HS-27A (cell line): Measurements from ENCODE around the gene CHRNA9.
"Not testable (repeated sequence)": the region's sequence is repeated elsewhere in the genome, so short reads cannot be mapped to it uniquely, and the experiment has no call there.

Experiments used
- DNase-seq: peaks from one replicate; pipeline ENCODE4 v3.0.0-alpha.2; 2012; ENCODE audit warnings: low read depth, missing footprints

CHRNA9 gene, protein sequence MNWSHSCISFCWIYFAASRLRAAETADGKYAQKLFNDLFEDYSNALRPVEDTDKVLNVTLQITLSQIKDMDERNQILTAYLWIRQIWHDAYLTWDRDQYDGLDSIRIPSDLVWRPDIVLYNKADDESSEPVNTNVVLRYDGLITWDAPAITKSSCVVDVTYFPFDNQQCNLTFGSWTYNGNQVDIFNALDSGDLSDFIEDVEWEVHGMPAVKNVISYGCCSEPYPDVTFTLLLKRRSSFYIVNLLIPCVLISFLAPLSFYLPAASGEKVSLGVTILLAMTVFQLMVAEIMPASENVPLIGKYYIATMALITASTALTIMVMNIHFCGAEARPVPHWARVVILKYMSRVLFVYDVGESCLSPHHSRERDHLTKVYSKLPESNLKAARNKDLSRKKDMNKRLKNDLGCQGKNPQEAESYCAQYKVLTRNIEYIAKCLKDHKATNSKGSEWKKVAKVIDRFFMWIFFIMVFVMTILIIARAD

DNA sequence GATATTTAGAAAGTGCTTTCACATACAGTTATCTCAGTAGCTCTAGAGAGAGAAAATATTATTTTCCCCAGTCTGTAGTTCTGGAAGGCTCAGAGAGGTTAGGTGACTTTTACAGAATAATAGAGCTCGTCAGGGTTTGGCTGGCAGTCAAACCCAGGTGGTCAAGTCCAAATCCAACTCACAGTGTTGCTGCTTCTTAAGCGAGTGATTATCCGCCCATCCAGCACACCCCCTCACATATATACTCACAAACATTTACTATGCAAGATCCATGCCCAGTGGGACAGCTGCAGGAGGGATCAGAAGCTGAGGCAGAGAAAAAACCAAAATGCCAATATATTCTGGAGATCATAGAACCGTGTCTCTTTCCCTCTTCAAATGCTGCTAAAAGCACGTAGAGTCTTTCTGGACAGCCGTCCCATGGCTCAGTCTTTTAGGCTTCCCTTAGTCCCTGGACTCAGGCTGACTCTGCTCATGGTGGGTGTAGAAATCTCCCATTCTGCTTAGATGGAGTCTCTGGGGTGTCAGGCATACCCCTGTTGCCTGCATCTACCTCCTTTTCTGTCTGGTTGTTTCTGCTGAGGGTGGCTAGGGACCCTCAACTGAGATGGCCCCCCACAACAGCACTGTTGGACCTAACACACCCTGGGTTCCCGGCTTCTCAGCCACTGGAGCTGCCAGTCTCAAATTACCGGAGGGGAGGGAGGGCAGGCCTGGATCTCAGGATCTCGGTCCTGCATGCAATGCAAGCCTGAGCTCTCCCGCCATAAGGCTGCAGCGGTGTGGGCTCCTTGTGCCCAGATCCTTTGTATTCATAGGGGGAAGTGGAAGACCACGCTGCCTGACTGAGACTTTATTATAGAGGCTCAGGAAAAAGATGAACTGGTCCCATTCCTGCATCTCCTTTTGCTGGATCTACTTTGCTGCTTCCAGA lies at the start of gene CHRNA9:
TSS of gene CHRNA9 (plus strand) at position 743 of the 934 bp plus-strand sequence. CDS start at position 878, 135 bp downstream.
- DNase-seq, result no peak

DNA sequence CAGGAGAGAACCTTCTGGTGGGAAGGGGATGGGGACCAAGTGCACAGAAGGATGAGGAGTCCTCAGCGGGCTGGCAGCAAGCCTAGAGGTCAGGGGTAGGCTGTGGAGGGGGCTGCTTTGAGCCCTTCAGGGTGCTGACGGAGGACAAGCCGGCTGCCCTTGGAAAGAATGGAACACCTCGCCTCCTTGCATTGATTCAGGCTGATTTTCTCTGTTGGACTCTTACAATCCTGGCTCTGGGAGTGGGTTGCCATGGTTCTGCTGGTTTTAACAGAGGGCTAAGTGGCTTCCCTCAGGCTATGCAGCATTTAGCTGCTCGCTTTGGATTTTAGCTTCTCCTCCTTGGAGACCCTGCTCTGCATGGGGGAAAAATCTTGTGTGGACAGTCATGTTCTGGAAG lies 49.4 kb upstream of the CHRNA9 start:
- no peak for DNase-seq

DNA sequence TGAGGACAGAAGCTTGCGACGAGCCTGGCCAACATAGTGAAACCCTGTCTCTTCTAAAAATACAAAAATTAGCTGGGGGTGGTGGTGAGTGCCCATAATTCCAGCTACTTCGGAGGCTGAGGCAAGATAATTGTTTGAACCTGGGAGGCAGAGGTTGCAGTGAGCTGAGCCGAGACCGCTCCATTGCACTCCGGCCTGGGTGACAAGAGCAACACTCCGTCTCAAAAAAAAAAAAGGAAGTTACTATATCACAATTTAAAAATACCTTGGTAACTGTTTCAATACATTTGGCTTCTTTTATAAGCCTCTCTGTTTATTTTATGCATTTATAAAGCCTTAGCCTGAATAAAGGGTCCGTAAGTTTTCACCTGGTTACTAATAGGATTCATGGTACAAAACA lies 46.6 kb upstream of the CHRNA9 start:
- no peak for DNase-seq

DNA sequence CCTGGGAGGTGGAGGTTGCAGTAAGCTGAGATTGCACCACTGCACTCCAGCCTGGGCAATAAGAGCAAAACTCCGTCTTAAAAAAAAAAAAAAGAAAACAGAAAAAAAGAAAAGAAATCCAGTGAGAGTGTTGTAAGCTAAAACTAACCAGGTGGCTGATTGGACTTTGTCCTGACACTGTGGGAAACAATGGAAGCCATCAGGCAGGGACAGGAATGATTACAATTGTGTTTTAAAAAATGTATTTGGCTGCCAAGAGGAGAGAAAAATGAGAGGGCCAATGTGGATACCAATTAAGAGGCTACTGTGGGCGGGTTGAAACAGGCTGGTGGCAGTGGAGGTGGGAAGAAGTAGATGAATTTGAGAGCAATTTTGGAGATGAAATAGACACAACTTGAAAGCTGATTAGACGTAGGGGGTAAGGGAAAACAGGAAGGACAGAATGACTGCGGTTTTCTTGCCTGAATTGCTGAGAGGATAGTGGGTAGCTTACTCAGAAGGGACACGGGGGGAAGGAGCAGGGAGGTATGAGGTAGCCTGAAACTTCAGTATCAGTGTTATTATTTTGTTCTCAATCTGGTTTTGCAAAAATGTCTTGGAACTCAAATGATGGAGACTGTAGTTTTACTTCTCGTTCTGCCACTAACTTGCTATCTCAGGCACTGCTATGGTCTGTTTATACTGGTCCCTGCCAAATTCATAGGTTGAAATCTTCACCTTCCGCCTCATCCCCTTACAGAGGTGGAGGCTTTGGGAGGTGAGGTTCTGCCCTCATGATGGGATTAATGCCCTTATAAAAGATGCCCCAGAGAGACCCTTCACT lies 45.6 kb upstream of the CHRNA9 start:
- no peak for DNase-seq

DNA sequence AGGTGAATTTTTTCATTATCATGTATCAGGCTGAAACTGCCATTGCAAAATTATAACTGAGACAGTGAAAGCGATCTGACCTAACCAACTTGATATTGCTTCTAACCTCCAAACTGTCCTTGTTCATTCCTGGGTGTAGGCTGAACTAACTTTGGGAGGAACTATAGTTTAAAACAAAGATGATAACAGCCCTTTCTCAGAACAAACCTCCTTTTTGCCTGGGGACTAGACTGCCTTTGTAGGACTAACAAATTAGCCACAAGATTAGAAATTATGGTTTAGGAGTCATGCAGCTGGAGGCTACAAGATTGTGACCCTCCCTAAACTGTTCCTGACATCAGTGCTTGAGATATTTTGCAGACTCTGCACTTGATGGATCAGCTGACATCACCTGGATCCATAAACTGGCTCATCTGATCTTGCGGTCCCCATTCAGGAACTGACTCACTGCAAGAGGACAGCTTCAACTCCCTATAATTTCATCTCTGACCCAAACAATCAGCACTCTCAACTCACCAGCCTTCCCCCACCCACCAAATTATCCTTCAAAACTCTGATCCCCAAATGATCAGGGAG lies 44.4 kb upstream of the CHRNA9 start:
- not testable (repeated sequence) for DNase-seq

DNA sequence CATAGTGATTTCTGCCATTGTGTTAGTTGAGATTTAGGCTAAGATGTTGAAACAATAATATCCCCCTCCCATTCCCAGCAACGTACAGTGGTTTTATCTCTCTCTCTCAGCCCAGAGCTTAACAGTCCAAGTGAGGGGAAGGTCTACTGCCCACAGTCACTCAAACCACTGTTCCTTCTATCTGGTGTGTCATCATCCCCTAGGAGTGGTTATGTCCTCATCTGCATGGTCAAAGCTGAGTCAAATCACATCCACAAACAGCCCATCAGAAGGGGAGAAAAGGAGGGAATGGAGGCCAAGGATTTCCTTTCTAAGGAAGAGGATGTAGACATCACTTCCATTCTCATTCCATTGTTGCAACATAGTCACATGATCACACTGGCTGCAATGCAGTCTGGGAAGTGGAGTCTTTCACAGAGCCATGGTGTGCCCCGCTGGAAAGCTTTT lies 42.8 kb upstream of the CHRNA9 start:
- DNase-seq, result no peak

DNA sequence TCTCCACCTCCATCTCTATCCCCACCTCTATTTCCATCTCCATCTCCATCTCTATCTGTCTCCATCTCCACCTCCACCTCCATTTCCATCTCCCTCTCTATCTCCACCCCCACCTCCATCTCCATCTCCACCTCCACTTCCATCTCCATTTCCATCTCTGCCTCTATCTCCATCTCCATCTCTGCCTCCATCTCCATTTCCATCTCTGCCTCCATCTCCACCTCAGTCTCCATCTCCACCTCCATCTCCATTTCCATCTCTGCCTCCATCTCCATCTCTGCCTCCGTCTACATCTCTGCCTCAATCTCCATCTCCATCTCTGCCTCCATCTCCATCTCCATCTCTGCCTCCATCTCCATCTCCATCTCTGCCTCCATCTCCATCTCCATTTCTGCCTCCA lies 40.8 kb upstream of the CHRNA9 start:
- DNase-seq, result no peak

DNA sequence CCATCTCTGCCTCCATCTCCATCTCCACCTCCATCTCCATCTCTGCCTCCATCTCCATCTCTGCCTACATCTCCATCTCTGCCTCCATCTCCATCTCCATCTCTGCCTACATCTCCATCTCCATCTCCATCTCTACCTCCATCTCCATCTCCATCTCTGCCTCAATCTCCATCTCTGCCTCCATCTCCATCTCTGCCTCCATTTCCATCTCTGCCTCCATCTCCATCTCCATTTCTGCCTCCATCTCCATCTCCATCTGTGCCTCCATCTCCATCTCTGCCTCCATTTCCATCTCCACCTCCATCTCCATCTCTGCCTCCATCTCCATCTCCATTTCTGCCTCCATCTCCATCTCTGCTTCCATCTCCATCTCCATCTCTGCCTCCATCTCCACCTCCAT lies 40.1 kb upstream of the CHRNA9 start:
- DNase-seq, result not testable (repeated sequence)

DNA sequence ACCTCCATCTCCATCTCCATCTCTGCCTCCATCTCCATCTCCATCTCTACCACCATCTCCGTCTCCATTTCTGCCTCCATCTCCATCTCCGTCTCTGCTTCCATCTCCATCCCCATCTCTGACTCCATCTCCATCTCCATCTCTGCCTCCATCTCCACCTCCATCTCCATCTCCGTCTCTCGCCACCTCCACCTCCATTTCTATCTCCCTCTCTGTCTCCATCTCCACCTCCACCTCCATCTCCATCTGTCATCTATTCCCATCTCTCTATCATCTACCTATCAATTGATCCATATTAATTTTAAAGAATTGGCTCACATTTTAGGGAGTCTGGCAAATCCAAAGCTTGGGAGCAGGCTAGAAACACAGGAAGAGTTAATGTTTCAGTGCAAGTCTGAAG lies 39.6 kb upstream of the CHRNA9 start:
- DNase-seq, result no peak

DNA sequence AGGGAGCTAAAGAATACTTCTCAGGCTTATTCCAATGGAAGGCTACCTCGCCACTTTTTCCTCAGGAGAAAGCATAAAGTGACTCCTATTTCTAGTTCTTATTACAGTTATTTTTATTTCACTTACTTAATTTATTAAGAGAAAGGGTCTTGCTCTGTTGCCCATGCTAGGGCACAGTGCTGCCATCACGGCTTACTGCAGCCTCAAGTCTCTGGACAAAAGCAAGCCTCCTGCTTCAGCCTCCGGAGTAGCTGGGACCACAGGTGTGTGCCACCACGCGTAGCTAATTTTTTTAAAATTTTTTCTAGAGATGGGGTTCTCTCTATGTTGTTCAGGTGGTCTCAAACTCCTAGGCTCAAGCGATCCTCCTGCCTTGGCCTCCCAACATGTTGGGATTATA lies 36.0 kb upstream of the CHRNA9 start:
- no peak for DNase-seq

DNA sequence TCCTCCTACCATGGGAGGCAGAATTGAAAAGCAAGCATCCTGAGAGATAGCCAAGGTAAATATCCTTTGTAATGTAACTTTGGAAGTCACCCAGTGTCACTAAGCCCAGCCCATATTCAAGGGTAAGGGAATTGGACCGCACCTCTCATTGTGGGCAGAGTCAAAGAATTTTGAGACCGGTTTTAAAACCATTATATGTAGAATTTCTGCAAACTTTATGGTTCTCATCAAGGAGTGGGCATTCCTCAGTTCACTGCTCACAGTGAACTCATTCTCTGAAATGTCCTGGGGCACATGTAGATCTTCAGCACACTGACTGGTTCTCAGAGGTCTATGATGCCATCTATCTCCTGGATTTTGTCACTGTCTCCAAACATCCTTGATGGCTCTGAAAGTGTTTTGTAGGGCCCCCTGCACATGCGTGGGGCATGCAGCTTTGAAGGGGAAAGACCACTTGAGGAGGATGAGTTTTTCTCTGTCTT lies 35.3 kb upstream of the CHRNA9 start:
- DNase-seq, result no peak

DNA sequence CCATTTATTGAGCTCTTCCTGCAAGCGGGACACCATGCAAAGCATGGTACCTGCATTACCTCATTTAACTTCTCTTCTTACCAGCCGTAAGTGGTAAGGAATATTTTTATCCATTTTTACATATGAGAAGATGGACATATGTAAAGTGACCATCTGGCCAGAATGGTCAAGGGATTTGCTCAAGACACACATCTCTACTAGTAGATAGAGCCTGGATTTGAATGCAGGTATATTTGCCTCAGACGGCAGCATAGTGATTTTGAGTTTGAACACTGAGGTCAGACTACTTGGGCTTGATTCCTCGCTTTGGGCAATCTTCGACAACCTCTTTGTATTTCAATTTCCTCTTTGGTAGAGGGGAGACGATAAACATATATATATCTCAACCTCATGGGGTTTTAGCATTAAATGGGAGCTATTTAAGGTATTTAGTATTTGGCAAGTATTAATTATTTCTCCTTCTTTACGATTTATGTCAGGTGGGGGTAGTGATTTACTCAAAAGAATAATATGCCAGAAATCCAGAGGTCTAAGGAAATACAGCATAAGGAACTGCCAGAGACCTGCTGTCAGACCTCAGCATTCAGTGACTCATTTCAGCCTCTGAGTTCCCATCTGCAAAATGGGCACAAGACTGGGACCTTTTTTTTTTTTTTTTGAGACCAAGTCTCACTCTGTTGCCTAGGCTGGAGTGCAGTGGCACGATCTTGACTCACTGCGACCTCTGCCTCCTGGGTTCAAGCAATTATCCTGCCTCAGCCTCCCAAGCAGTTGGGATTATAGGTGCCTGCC lies 34.6 kb upstream of the CHRNA9 start:
- DNase-seq, result no peak

DNA sequence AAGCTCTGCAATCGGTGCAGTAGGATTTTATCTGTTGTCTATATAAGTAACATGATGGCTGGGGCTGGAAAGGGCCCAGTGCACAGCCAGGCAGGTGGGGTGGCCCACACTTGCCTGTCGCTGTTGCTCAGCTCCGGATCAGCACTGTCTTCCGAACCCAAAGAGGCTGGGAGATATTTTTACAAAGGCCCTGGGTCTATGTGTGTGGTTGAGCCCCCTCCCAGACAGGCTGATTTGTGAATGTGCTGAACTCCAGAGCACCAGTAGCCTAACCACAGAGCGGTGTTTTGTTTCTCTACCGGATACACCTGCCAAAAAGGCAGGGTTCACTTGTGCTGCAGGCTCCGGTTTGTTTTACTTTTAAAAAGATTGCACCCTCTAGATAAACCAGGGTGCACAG lies 33.5 kb upstream of the CHRNA9 start:
- no peak for DNase-seq

DNA sequence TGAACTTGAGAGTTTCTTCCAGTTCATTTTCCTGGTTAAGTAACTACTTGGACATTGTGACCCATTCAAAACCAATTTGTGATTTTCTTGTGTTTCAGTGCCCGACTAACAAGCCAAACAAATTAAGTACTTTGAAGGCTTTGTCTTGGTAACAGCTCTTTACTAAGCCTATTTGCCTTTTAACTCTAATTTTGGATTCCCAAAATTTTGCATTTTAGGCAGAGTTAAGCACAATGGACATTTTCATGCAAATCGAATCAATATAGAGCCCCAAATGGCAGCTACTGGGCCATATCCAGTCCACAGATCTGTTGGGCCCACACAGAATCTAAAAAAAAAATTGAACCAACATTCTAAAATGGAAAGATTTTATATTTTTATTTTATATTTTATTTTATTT lies 31.4 kb upstream of the CHRNA9 start:
- DNase-seq, result no peak

DNA sequence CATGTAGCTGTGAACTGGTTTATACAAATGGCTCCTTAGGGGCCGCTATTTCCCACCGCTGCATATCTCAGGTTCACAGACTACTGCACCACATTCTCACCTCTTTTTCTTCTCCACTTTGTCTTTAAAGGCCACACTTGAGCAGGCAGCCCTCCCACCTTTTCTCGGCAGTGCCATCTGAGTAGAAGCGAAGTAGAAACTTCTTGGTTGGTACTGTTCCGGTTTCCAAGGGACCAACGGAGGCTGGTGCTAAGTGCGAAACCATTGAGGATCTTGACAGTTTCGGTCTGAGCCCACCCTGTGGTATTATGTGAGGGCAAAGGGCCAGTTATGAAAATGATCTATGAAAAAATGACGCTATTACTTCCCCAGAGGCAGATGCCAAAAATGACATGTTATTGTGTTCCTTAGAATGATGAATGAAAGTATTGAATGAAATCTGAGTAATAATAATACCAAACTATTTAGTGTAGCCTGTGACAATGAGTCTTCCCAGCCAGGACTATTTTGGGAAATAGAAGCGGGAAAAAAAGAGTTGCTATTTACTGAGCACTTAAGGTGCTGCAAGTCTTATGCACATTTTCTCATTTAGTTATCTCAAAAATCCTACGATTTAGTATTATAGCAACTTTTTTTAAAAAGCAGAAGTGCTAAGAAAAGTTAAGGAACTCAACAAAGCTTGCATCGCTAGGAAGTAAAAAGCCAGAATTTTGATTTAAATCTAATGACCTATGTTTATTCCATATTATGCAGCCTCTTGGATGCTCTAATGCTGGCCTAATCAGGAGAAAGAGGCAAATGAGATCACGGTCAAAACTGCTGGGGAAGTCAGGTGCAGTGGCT lies 29.6 kb upstream of the CHRNA9 start:
- DNase-seq, result no peak

DNA sequence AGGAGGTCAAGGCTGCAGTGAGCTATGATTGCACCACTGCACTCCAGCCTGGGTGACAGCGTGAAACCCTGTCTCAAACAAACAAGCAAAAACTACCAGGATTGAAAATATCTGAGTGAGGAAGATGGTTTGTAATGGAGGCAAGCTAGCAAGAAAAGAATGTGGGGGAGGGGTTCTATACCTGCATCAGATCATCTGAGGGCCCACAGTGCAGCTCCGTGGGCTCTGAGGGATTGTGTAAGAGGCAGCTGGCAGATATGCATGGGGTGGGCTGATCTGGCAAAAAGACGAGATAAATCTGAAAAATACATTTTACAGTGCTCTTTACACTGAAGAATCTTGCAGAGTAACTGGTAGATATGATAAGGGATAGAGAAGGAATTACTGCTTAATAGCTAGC lies 28.9 kb upstream of the CHRNA9 start:
- no peak for DNase-seq

DNA sequence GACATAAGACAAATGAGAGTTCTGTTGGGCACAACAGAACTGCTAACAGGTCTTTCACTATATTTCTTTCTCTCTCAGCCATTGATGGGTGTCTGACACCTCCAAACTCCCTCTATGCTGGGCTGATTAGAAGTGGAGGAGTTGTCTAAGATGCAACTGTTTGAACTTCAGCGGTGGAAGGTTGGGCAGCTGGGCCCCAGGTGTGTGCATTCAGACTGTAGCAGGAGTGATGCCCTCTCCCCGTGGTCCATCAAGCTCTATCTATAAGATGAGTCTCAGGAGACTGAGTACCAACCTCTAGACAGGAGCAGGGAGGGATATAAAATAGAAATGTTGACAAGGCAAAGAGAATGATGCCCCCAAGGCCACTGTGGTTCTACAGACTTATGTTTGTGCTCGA lies 28.2 kb upstream of the CHRNA9 start:
- no peak for DNase-seq

DNA sequence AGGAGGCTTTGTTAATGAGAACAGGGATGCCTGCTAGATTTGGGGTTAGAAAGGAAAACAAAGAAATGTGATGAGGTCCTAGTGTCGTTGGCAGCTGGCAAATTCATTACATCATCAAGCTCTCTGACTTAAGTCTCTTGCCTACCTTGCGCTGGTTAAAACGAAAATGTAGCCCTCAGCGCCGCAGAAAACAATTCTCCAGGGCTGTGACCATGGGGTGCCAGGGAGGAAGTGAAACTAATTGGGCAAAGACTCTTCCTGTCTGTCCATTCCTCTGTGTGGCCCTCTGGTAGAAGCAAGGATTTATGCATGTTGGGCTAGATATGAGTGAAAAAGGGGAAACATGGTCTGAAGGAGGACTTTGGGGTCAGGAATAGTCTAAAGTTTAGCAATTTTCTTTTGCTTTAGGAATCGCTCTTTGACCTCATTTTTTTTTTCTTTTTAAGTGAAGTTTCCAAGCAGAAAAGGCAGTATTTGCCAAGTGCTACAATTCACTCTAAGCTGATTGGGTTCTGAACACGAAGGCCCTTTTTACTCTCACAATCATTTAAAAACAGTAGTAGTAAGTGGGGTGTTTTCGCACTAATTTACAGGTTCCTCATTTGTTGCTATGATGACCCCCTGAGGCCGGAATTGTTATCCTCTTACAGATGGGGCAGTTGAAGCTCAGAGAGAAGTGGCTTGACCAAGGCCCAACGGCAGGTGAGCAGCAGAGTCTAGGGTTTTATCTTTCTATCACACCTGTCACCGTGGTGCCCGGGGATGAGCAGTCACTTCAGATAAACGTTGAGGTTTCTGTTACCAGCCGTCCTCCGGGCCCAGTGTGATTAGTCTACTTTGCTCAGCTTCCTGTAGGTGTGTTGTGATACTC lies 27.3 kb upstream of the CHRNA9 start:
- no peak for DNase-seq
